ACC112 (cell line): ENCODE measurements around the gene NTM.

ENCODE experiments used
- H2AFZ ChIP-seq: fragments of 200-600 bp; sonication (generic); one replicate; pipeline ENCODE4 v1.6.0; 2017; ENCODE audit warnings: antibody characterized with exemption, low read length; ENCODE audit not compliant: unreplicated experiment
- H3K27ac ChIP-seq: fragments of 200-600 bp; sonication (generic); 2 replicates; pipeline ENCODE4 v1.5.1; 2014; ENCODE audit warnings: low read depth, mild to moderate bottlenecking, antibody characterized with exemption, low read length, moderate library complexity
- H3K27me3 ChIP-seq: fragments of 200-600 bp; sonication (generic); 2 replicates; pipeline ENCODE4 v1.6.1; 2014; ENCODE audit warnings: mild to moderate bottlenecking, antibody characterized with exemption, low read length, moderate library complexity, mixed read lengths; ENCODE audit not compliant: insufficient read depth
- H3K36me3 ChIP-seq: fragments of 200-600 bp; sonication (generic); 2 replicates; pipeline ENCODE4 v1.6.1; 2016; ENCODE audit warnings: mild to moderate bottlenecking, antibody characterized with exemption, low read length, moderate library complexity, mixed read lengths; ENCODE audit not compliant: insufficient read depth
- H3K4me1 ChIP-seq: fragments of 200-600 bp; sonication (generic); one replicate; pipeline ENCODE4 v1.6.1; 2016; ENCODE audit warnings: low read length, mixed read lengths; ENCODE audit not compliant: insufficient read depth, unreplicated experiment, control insufficient read depth
- H3K4me3 ChIP-seq: fragments of 200-600 bp; sonication (generic); 2 replicates; pipeline ENCODE4 v1.5.1; 2014; ENCODE audit warnings: mild to moderate bottlenecking, low read depth, low read length
- H3K79me2 ChIP-seq: fragments of 200-600 bp; sonication (generic); one replicate; pipeline ENCODE4 v1.6.0; 2016; ENCODE audit warnings: low read length; ENCODE audit not compliant: control insufficient read depth, unreplicated experiment, insufficient read depth

The NTM gene

DNA sequence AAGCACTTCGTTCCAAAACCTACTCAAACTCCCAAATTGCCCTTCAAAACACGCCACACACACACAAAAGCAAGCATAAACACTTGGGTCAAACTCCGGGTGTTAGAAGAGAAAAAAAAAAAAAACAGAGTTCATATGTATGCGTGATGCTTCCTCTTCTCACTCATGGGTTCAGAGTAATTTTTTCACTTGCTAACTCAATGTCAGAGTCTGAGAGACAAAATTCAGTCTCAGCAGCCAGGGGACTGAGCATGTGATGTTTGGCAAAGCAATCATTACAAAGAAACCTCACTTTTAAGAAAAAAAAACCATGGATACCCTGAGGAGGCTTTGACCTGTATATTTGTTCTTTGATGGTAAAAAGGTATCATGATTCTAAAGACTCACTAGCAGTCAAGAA lies 461.7 kb downstream of the NTM start:
- Histone ChIP-seq H3K27ac (no peak overlapping the region), H3K27me3 (peaks cover 16% of the 10 kb centered on the region; the same call in 1 of the 2 replicates), H3K79me2 (no peaks in the 10 kb centered on the region), H3K4me1 (no peaks in the 10 kb centered on the region), H2AFZ (no peak overlapping the region), H3K36me3 (no peaks in the 10 kb centered on the region), H3K4me3 (no peak overlapping the region)

DNA sequence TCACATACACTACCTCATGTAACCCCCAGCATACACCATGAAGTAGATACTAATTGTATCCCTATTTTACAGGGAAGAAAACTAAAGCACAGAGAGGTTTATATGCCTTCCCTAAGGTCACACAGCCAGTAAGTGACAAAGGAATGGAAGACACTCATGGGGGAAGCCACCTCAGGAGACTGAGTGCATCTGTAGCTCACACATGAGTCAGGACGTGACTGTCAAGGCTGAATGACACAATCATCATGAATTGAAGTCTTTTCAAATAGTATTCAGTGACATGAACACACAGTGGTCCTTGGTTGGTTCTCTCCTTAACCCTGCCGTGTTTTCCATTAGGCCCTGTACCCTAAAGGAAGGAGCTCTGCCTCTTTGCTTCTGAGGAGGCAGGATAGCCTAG lies 463.0 kb downstream of the NTM start:
- Histone ChIP-seq H3K27ac (no peak overlapping the region), H3K27me3 (peaks cover 16% of the 10 kb centered on the region; the same call in 1 of the 2 replicates), H3K36me3 (no peaks in the 10 kb centered on the region), H3K79me2 (no peaks in the 10 kb centered on the region), H2AFZ (no peak overlapping the region), H3K4me3 (no peak overlapping the region), H3K4me1 (no peaks in the 10 kb centered on the region)

DNA sequence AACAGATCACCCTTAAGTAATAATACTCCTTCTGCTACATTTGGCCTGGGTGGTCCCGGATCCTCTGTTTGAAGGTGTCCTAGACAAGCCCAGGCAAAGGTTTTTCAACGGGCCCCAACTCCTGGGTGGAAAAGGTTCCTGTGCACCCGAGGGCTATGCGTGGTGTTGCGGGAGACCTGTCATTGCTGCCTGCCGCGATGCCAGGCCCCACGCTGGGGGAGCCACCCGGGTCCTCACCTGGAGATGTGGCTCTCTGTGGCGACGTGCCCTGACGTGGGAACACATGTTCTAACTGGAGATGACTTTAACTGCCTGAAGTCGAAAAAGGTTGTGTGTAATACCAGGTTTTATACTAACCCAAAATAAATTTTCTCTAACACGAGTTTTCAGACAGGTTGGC lies 467.1 kb downstream of the NTM start:
- no peaks in the 10 kb centered on the region for H3K4me1 ChIP-seq
- H3K36me3 ChIP-seq = no peaks in the 10 kb centered on the region
- 0 out of 2 replicates have a peak, but pooled peaks cover 4% of the 10 kb centered on the region for H3K27me3 ChIP-seq
- no peak overlapping the region for H3K27ac ChIP-seq
- no peak overlapping the region for H2AFZ ChIP-seq
- no peaks in the 10 kb centered on the region for H3K79me2 ChIP-seq
- H3K4me3 ChIP-seq = no peak overlapping the region

DNA sequence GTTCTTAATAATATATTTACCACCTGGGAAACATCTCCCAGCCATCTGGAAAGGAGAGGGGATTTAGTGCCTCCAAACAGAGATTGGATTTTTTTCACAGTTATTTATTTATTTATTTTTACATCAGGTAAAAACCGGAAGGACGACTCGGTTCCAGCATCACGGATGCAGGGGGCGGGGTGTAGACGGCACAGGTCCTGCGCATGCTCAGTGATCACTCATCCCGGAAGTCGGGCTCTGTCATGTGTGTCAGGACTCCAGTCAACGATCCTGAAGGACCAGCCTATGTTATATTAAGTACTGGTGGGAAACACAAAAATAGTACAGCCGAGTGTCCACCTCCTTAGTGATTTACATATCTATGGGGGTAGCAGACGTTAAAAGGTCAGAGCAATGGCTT lies 467.6 kb downstream of the NTM start:
- Histone ChIP-seq H3K27ac (no peak overlapping the region), H3K4me3 (no peak overlapping the region), H3K27me3 (0 out of 2 replicates have a peak, but pooled peaks cover 4% of the 10 kb centered on the region), H3K36me3 (no peaks in the 10 kb centered on the region), H2AFZ (no peak overlapping the region), H3K4me1 (no peaks in the 10 kb centered on the region), H3K79me2 (no peaks in the 10 kb centered on the region)

DNA sequence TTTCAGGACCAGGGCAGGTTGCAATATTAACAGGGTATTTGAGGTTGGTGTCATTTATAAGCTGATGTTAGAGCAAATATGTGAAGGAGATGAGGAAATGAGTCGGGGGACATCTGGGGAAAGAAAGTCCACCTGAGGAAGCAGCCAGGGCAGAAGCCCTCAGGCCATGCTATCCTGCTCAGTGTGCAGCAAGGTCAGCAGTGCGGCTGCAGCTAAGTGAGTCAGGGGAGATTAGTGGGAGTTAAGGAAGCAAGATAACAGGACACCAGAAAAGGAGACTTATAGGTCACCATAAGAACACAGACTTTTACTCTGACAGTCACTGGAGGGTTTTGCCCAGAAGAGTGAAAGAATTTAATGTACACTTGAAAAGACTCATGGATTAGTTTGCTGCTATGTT lies 468.9 kb downstream of the NTM start:
- 0 out of 2 replicates have a peak, but pooled peaks cover 4% of the 10 kb centered on the region for H3K27me3 ChIP-seq
- no peaks in the 10 kb centered on the region for H3K79me2 ChIP-seq
- H3K4me1 ChIP-seq = no peaks in the 10 kb centered on the region
- H3K36me3 ChIP-seq = no peaks in the 10 kb centered on the region
- no peak overlapping the region for H3K4me3 ChIP-seq
- no peak overlapping the region for H2AFZ ChIP-seq
- no peak overlapping the region for H3K27ac ChIP-seq

DNA sequence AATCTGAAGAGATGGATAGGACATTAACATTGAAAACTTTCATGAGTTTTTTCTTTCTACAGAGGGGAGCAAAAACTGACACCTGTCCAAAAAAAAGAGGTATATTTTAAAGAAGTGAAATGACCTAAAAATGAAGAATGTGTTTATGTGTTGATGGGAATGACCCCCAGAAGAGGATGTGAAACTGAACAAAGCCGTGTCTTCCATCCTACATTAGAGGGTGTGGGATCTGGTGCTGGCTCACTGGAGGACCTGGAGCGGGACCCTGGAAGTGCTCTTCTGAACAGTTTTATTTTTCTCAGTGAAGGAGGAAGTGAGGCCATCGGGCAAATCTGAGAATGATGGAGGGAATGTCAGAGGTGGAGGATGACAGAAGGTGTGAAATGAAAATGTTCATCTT lies 470.1 kb downstream of the NTM start:
- H3K27me3 ChIP-seq = 0 out of 2 replicates have a peak, but pooled peaks cover 4% of the 10 kb centered on the region

DNA sequence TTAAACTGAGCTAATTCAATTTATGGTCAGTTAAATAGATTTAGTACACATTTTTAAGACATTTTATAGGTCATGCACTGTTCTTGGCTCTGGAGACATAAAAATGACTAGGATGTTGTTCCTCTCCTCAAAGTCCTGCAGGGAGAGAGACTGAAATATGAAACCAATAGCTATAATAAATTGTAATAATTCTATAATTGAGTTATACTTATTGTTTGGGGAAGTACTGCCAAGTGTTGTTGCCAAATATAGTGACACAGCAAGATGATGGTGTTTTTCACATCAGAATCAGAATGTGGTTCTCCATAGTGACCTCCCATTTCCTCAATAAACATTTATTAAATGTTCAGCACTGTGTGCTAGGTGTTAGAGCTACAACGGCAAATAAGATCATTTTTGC lies 470.6 kb downstream of the NTM start:
- Histone ChIP-seq H3K27me3 (0 out of 2 replicates have a peak, but pooled peaks cover 4% of the 10 kb centered on the region), H3K27ac (no peak overlapping the region), H3K79me2 (no peaks in the 10 kb centered on the region), H3K4me3 (no peak overlapping the region), H3K4me1 (no peaks in the 10 kb centered on the region), H3K36me3 (no peaks in the 10 kb centered on the region), H2AFZ (no peak overlapping the region)

More for the DNA sequence above, 470.1 kb downstream of the NTM start:
- Histone ChIP-seq H3K27ac (no peak overlapping the region), H3K79me2 (no peaks in the 10 kb centered on the region), H3K4me3 (no peak overlapping the region), H3K4me1 (no peaks in the 10 kb centered on the region), H3K36me3 (no peaks in the 10 kb centered on the region), H2AFZ (no peak overlapping the region)

DNA sequence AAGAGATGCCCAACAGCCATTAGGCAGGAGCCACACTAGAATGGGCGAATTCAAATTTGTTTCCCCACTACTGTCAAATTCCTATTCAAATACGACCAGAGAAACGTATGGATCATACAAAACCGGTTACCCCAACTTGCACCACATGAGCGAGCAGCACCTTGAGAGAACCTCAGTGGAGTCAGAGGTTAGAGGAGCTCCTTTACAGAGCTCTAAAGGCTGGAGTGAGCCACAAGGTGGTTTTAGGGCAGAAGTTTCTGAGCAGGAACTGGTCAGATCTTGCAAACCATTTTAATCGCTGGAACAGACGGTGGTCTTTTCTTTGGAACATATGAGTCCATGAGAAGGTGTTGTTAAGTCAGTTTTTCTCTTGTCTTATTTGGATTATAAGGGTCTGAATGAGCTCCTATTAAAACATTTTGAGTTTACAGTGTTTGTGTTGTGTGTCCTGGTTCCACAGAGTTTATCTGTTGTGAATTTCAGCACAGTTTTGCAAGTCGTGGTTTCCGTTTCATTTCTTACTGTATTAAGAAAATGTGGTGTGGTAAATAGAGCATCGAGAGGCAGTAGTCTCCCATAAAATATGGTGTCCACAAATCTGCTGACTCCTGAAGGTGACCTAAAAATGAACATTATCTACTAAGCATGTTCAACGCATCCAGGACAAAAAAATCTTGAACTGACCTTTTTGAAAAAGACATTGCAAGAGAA lies 471.7 kb downstream of the NTM start:
- Histone ChIP-seq H3K27ac (no peak overlapping the region), H3K4me1 (no peaks in the 10 kb centered on the region), H3K79me2 (no peaks in the 10 kb centered on the region), H3K27me3 (no peaks in the 10 kb centered on the region), H2AFZ (no peak overlapping the region), H3K4me3 (no peak overlapping the region), H3K36me3 (no peaks in the 10 kb centered on the region)

DNA sequence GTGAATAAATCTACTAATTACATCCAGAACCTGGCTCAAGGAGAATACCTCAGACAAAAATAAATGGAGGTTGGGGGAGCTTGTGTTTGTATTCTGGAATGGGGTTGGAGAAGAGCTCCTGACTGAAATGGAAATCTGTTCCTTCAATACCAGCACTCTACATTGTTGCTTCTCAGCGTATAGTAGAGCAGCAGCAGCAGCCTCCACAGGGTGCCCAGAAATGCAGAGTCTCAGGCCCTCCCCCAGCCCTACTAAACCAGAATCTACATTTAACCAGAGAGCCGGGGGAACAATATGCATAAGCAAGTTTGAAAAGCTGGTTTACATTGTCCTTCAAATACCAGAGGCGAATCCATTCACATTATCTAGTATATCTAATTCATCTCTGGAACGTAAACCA lies 474.8 kb downstream of the NTM start:
- Histone ChIP-seq H3K36me3 (no peaks in the 10 kb centered on the region), H3K79me2 (no peaks in the 10 kb centered on the region), H3K27me3 (0 out of 2 replicates have a peak, but pooled peaks cover 4% of the 10 kb centered on the region), H3K4me1 (no peaks in the 10 kb centered on the region), H2AFZ (no peak overlapping the region), H3K27ac (no peak overlapping the region), H3K4me3 (no peak overlapping the region)

DNA sequence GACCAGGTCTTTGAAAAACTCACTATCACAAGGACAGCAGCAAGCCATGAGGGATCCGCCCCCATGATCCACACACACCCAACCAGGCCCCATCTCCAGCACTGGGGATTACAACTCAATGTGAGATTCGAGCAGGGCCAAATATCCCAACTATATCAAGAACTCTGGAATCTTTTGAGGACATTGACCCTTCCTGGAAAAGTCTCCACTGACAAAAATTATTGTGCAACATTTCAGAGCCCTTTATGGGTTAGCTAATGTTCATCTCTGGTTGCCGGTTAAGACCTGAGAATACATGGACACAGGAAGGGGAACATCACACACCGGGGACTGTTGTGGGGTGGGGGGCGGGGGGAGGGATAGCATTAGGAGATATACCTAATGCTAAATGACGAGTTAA lies 479.1 kb downstream of the NTM start:
- no peak overlapping the region for H2AFZ ChIP-seq
- no peaks in the 10 kb centered on the region for H3K79me2 ChIP-seq
- no peaks in the 10 kb centered on the region for H3K4me1 ChIP-seq
- no peaks in the 10 kb centered on the region for H3K36me3 ChIP-seq
- no peak overlapping the region for H3K4me3 ChIP-seq
- H3K27ac ChIP-seq = no peak overlapping the region
- H3K27me3 ChIP-seq = peaks cover 8% of the 10 kb centered on the region; the same call in 1 of the 2 replicates

DNA sequence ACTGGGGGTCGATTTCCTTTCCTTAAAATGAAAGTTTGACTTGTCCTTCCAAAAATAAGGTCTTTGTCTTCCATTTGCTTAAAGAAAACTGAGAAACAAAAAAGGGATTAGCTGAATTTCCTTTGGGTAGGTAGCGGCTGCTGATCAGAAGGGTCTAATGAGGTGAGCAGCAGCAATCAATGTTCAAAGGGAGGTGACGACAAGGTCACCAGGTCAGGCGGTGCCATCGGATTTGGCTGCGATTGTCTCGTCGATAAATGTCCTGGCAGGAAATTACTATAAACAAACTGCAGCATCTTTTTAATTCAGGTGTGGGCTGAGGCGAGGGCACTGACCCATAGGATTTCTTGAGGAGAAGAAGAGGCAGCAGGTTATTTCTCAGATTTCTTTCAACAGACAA lies 480.1 kb downstream of the NTM start:
- H3K79me2 ChIP-seq = no peaks in the 10 kb centered on the region
- no peak overlapping the region for H3K4me3 ChIP-seq
- H3K4me1 ChIP-seq = peaks cover 3% of the 10 kb centered on the region
- no peak overlapping the region for H3K27ac ChIP-seq
- H2AFZ ChIP-seq = no peak overlapping the region
- no peaks in the 10 kb centered on the region for H3K36me3 ChIP-seq
- H3K27me3 ChIP-seq = peaks cover 9% of the 10 kb centered on the region; the same call in 1 of the 2 replicates
